Panc1 (cell line): ENCODE results near the gene MIER2.

ENCODE experiments used
- POLR2AphosphoS5 ChIP-seq: IDR thresholded peaks from 2 replicates; pipeline ENCODE4 v1.6.1; 2012; ENCODE audit warnings: mild to moderate bottlenecking, low read depth, low read length, moderate library complexity
- TF ChIP-seq, protein P1 (sequence below): fragments of 450-650 bp; IDR thresholded peaks from 2 replicates; pipeline ENCODE4 v1.5.1; 2017; ENCODE audit warnings: mild to moderate bottlenecking

DNA sequence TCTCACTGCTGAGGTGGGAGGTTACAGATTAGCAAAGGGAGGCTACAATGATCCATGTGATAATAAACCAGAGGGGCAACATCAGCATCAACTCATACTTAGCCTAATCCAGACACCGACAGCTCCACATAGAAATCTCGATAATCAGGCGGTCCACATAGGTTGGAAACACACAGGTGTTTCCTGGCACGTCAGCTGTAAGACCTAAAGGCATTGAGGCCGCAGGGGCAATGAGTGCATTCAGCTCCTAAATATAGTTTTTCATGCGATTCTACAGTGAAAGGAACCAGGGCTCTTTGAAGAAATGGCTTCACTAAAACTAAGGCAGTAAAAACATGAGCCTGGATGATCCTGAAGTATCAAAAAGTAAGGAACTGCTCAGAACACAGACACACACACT is 72.7 kb downstream of the MIER2 start:
- TF ChIP-seq, protein P1, sequence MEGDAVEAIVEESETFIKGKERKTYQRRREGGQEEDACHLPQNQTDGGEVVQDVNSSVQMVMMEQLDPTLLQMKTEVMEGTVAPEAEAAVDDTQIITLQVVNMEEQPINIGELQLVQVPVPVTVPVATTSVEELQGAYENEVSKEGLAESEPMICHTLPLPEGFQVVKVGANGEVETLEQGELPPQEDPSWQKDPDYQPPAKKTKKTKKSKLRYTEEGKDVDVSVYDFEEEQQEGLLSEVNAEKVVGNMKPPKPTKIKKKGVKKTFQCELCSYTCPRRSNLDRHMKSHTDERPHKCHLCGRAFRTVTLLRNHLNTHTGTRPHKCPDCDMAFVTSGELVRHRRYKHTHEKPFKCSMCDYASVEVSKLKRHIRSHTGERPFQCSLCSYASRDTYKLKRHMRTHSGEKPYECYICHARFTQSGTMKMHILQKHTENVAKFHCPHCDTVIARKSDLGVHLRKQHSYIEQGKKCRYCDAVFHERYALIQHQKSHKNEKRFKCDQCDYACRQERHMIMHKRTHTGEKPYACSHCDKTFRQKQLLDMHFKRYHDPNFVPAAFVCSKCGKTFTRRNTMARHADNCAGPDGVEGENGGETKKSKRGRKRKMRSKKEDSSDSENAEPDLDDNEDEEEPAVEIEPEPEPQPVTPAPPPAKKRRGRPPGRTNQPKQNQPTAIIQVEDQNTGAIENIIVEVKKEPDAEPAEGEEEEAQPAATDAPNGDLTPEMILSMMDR: no peak
- TF ChIP-seq POLR2AphosphoS5: no peak
